GM12892 (cell line): ENCODE measurements around the gene CDKN2A.

Experiments
- POLR2A ChIP-seq: IDR thresholded peaks from 2 replicates; pipeline ENCODE4 v1.6.1; 2011; ENCODE audit warnings: low read depth, low read length, control low read depth
- POLR2AphosphoS5 ChIP-seq: IDR thresholded peaks from 2 replicates; pipeline ENCODE4 v1.6.1; 2011; ENCODE audit warnings: low read depth, low read length, control low read depth
- TAF1 ChIP-seq: IDR thresholded peaks from 2 replicates; pipeline ENCODE4 v1.6.1; 2011; ENCODE audit warnings: low read depth, mild to moderate bottlenecking, control low read depth, low read length, borderline replicate concordance

- TF ChIP-seq POLR2A (no peak), POLR2AphosphoS5 (no peak), TAF1 (no peak)
Observed at GRCh38 chr9:22008384-22008716, 14.2 kb upstream of the CDKN2A start.
